NCI-H510A treated with DMSO at 0.1 percent for 48 hours (cell line): ENCODE measurements around the gene CDCP2.
"Not testable (repeated sequence)": the region's sequence is repeated elsewhere in the genome, so short reads cannot be mapped to it uniquely, and the experiment has no call there.

Source experiments
- DNase-seq: peaks from one replicate; lab custom pipeline; 2025; lab: John Stamatoyannopoulos, UW

CDCP2 gene

GRCh38 chr1:54168206-54168965, 15.6 kb upstream of the CDCP2 start:
- no peak for DNase-seq

- no peak for DNase-seq
Observed at GRCh38 chr1:54167422-54168139, 14.8 kb upstream of the CDCP2 start.

GRCh38 chr1:54166357-54166756, 13.6 kb upstream of the CDCP2 start:
- not testable (repeated sequence) for DNase-seq

GRCh38 chr1:54165146-54165545, 12.3 kb upstream of the CDCP2 start:
- DNase-seq: no peak

- DNase-seq: no peak
Observed at GRCh38 chr1:54163573-54163972, 10.8 kb upstream of the CDCP2 start.

GRCh38 chr1:54163051-54163450, 10.3 kb upstream of the CDCP2 start:
- DNase-seq: no peak

- no peak for DNase-seq
Observed at GRCh38 chr1:54161495-54162168, 8.8 kb upstream of the CDCP2 start.

- DNase-seq: no peak
Observed at GRCh38 chr1:54160351-54160750, 7.6 kb upstream of the CDCP2 start.

GRCh38 chr1:54159733-54160316, 7.0 kb upstream of the CDCP2 start:
- DNase-seq: no peak

GRCh38 chr1:54158071-54158470, 5.3 kb upstream of the CDCP2 start:
- DNase-seq: no peak

- DNase-seq: no peak
Observed at GRCh38 chr1:54157401-54157800, 4.6 kb upstream of the CDCP2 start.

- DNase-seq: no peak
Observed at GRCh38 chr1:54156986-54157385, 4.2 kb upstream of the CDCP2 start.

- DNase-seq: no peak
Observed at GRCh38 chr1:54156201-54156600, 3.4 kb upstream of the CDCP2 start.

GRCh38 chr1:54153535-54154439, 987 bp upstream of the CDCP2 start:
- DNase-seq: no peak

- DNase-seq: no peak
Observed at GRCh38 chr1:54151013-54151412, 1.8 kb downstream of the CDCP2 start.

GRCh38 chr1:54149734-54150133, 3.1 kb downstream of the CDCP2 start:
- no peak for DNase-seq

- no peak for DNase-seq
Observed at GRCh38 chr1:54144366-54144765, 8.4 kb downstream of the CDCP2 start.

- DNase-seq: no peak
Observed at GRCh38 chr1:54142146-54142900, 10.5 kb downstream of the CDCP2 start.

- no peak for DNase-seq
Observed at GRCh38 chr1:54139711-54140110, 13.1 kb downstream of the CDCP2 start.

GRCh38 chr1:54138994-54139393, 13.8 kb downstream of the CDCP2 start:
- DNase-seq: no peak

- no peak for DNase-seq
Observed at GRCh38 chr1:54137534-54138061, 15.2 kb downstream of the CDCP2 start.
